Smooth muscle cell (in vitro differentiated cells): ENCODE measurements around the gene PCSK6. TPM values are rescaled to one million over a fixed set of nuclear protein-coding genes. Genes with fewer than 3 reads are reported as not detected.

ENCODE experiments used
- DNase-seq: peaks from one replicate; lab custom pipeline; 2025; ENCODE audit not compliant: unreplicated experiment; lab: John Stamatoyannopoulos, UW
- H2AFZ ChIP-seq: fragments of 200-600 bp; sonication (generic); 2 replicates; pipeline ENCODE4 v1.6.0; 2016; ENCODE audit warnings: antibody characterized with exemption, low read depth, mild to moderate bottlenecking
- H3F3A ChIP-seq: fragments of 200-600 bp; sonication (generic); 2 replicates; pipeline ENCODE4 v1.6.0; 2017; ENCODE audit warnings: antibody characterized with exemption, low read depth
- H3K27ac ChIP-seq: fragments of 200-600 bp; sonication (generic); 2 replicates; pipeline ENCODE4 v1.5.1; 2016; ENCODE audit warnings: low read depth, mild to moderate bottlenecking
- H3K27me3 ChIP-seq: fragments of 200-600 bp; sonication (generic); 2 replicates; pipeline ENCODE4 v1.6.1; 2016; ENCODE audit warnings: low read depth, mild to moderate bottlenecking
- H3K36me3 ChIP-seq: fragments of 200-600 bp; sonication (generic); 2 replicates; pipeline ENCODE4 v1.5.1; 2016; ENCODE audit warnings: low read depth
- H3K4me1 ChIP-seq: fragments of 200-600 bp; sonication (generic); 2 replicates; pipeline ENCODE4 v1.5.1; 2016; ENCODE audit warnings: low read depth
- H3K4me2 ChIP-seq: fragments of 200-600 bp; sonication (generic); 2 replicates; pipeline ENCODE4 v1.6.0; 2016; ENCODE audit warnings: mild to moderate bottlenecking
- H3K4me3 ChIP-seq: fragments of 200-600 bp; sonication (generic); 2 replicates; pipeline ENCODE4 v1.5.1; 2016; ENCODE audit warnings: mild to moderate bottlenecking
- H3K79me2 ChIP-seq: fragments of 200-600 bp; sonication (generic); 2 replicates; pipeline ENCODE4 v1.6.0; 2016; ENCODE audit warnings: low read depth, mild to moderate bottlenecking
- H3K9ac ChIP-seq: fragments of 200-600 bp; sonication (generic); 2 replicates; pipeline ENCODE4 v1.6.0; 2016; ENCODE audit warnings: low read depth
- H3K9me3 ChIP-seq: fragments of 200-600 bp; sonication (generic); replicated peaks from 2 replicates; pipeline ENCODE4 v1.5.1; 2016; ENCODE audit warnings: low read depth
- H4K20me1 ChIP-seq: fragments of 200-600 bp; sonication (generic); 2 replicates; pipeline ENCODE4 v1.6.0; 2016; ENCODE audit warnings: low read depth
- CTCF ChIP-seq: fragments of 200-600 bp; sonication (generic); IDR thresholded peaks from 2 replicates; pipeline ENCODE4 v1.5.1; 2017; ENCODE audit warnings: borderline replicate concordance, mild to moderate bottlenecking, antibody characterized with exemption; ENCODE audit not compliant: insufficient read depth, poor library complexity, severe bottlenecking
- WGBS: methylation state at CpG from one replicate; pipeline ENCODE4 v1.1.7; 2016; ENCODE audit warnings: low lambda C conversion rate; 5-methylcytosine and 5-hydroxymethylcytosine counted together
- polyA plus RNA-seq: library from polyadenylated mRNA; unstranded; fragments of >200 nt; fragmentation: Nextera tagmentation; extraction: Ambion mirVana; gene quantifications from 2 replicates; pipeline ENCODE4 v1.2.1, GENCODE V29; 2016
- total RNA-seq: library from RNA; depleted of rRNA; stranded (reverse); fragments of >200 nt; gene quantifications from 2 replicates; pipeline ENCODE4 v1.2.3, GENCODE V29; 2014

The PCSK6 gene
- total and polyA plus RNA-seq, 2 experiments from 2014 or later = 17.5 TPM

- Histone ChIP-seq H4K20me1 (no peaks in the 10 kb centered on the region), H3F3A (no peaks in the 10 kb centered on the region), H3K4me3 (no peak overlapping the region), H3K36me3 (no peaks in the 10 kb centered on the region), H2AFZ (no peak overlapping the region), H3K79me2 (no peaks in the 10 kb centered on the region), H3K9me3 (no peaks in the 10 kb centered on the region), H3K9ac (no peak overlapping the region), H3K27ac (no peak overlapping the region), H3K27me3 (no peaks in the 10 kb centered on the region), H3K4me2 (no peak overlapping the region), H3K4me1 (no peaks in the 10 kb centered on the region)
- DNase-seq = no peak
- TF ChIP-seq CTCF = no peak
- WGBS = 94% methylated on average over 9 of the region's 9 CpGs
These were observed 53.0 kb downstream of the PCSK6 start for GRCh38 chr15:101436526-101436925.

- 84% methylated on average over 7 of the region's 7 CpGs for WGBS
- TF ChIP-seq CTCF = no peak
- no peak overlapping the region for H3K4me2 ChIP-seq
- H3K79me2 ChIP-seq = no peaks in the 10 kb centered on the region
- H3K9me3 ChIP-seq = no peaks in the 10 kb centered on the region
- no peak overlapping the region for H2AFZ ChIP-seq
- no peaks in the 10 kb centered on the region for H4K20me1 ChIP-seq
- H3K4me1 ChIP-seq = no peaks in the 10 kb centered on the region
- no peak for DNase-seq
- no peaks in the 10 kb centered on the region for H3F3A ChIP-seq
- H3K27ac ChIP-seq = no peak overlapping the region
- no peaks in the 10 kb centered on the region for H3K36me3 ChIP-seq
- H3K4me3 ChIP-seq = no peak overlapping the region
- H3K9ac ChIP-seq = no peak overlapping the region
- no peaks in the 10 kb centered on the region for H3K27me3 ChIP-seq
These were observed 53.7 kb downstream of the PCSK6 start for GRCh38 chr15:101435761-101436160.

GRCh38 chr15:101434032-101434920, 55.2 kb downstream of the PCSK6 start:
- Histone ChIP-seq H3K4me2 (no peak overlapping the region), H4K20me1 (no peaks in the 10 kb centered on the region), H3K79me2 (no peaks in the 10 kb centered on the region), H3K4me1 (no peaks in the 10 kb centered on the region), H3K27me3 (no peaks in the 10 kb centered on the region), H3K9me3 (no peaks in the 10 kb centered on the region), H3K27ac (no peak overlapping the region), H3F3A (no peaks in the 10 kb centered on the region), H3K36me3 (no peaks in the 10 kb centered on the region), H2AFZ (no peak overlapping the region), H3K9ac (no peak overlapping the region), H3K4me3 (no peak overlapping the region)
- no peak for DNase-seq
- no peak for TF ChIP-seq CTCF
- 93% methylated on average over 21 of the region's 21 CpGs for WGBS

GRCh38 chr15:101433396-101433795, 56.1 kb downstream of the PCSK6 start:
- Histone ChIP-seq H3K27ac (no peak overlapping the region), H3K4me3 (no peak overlapping the region), H3K9ac (no peak overlapping the region), H3K4me1 (no peaks in the 10 kb centered on the region), H4K20me1 (no peaks in the 10 kb centered on the region), H3K27me3 (no peaks in the 10 kb centered on the region), H2AFZ (no peak overlapping the region), H3F3A (no peaks in the 10 kb centered on the region), H3K36me3 (no peaks in the 10 kb centered on the region), H3K4me2 (no peak overlapping the region), H3K9me3 (no peaks in the 10 kb centered on the region), H3K79me2 (no peaks in the 10 kb centered on the region)
- 81% methylated on average over 7 of the region's 7 CpGs for WGBS
- no peak for TF ChIP-seq CTCF
- DNase-seq = no peak
